ENCODE data around the gene GPS1.

- no peak for TF ChIP-seq ATF6 (CRISPR knock-in tag; IDR thresholded peaks at IDR 0.05)
- no peak for TF ChIP-seq ZBTB43 (CRISPR knock-in tag; IDR thresholded peaks at IDR 0.05)
- no peak for TF ChIP-seq CTCF (IDR thresholded peaks at IDR 0.05)
- TF ChIP-seq ZNF121 (CRISPR knock-in tag; IDR thresholded peaks at IDR 0.05), result no peak
- TF ChIP-seq ZNF263 (CRISPR knock-in tag; IDR thresholded peaks at IDR 0.05; ENCODE audit: low read depth), result no peak
- no peak for TF ChIP-seq FOXP1 (CRISPR knock-in tag; IDR thresholded peaks at IDR 0.05; ENCODE audit: borderline replicate concordance)
Measured at GRCh38 chr17:82063424-82064415, 12.0 kb downstream of the GPS1 start.
